Jurkat, Clone E6-1 (cell line): ENCODE data around the gene TMEM18.

Experiments used
- DNase-seq: peaks from one replicate; pipeline ENCODE4 v3.0.0-alpha.2; 2011; ENCODE audit warnings: low read depth, low spot score
- H3K4me3 ChIP-seq: 2 replicates; pipeline ENCODE4 v1.5.1; 2011; ENCODE audit warnings: mild to moderate bottlenecking, low read length, control low read depth, moderate library complexity

TMEM18 gene

DNA sequence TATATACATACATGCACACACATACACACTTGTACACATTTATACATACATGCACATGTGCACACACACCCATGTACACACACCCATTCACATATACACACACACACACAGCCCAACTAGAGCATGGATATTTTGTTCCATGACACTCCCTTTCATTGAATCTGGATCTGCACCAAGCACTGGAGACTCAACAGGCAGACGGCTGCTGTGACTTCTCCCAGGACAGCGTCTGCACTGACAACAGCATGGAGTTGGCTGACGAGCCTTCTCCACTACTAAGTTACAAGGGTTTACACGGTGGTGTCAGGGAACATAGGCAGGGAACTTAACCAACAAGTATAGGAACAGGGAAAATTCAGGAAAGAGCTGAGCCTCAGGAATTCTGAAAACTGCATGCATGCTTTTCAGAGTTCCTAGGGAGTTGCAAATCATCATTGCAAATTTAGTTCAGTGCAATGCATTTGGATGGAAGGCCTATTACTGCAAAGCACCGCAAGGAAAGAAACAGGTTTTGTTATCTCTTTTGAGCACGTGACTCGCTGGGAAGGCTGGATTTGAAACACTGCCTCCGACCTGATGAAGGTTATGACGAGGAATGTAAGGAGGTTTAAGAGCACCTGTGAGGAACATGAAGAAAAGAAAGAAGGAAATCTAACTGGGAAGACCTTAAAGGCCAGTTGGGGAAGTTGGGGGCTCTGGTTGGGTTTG is 35.9 kb downstream of the TMEM18 start:
- DNase-seq = no peak
- H3K4me3 ChIP-seq = no peak overlapping the region

DNA sequence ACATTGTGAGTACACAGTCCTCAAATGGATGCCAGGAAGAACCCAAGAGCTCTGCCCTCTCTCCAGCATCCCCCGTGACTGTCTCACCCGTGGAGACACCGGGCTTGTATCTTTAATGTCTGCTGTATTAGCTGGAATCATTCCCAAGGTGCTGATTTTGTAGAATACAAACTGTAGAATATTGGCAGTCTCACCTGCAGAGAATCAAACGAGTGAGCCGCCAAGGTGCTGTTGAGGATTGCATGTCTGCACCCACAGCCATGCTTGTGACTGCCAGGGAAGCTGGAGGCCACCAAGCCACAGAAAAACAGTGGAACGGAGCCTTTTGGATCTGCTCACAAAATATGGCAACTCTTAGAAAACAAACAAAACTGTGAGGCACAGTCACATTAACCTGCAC is 37.5 kb downstream of the TMEM18 start:
- no peak for DNase-seq
- H3K4me3 ChIP-seq = no peak overlapping the region

DNA sequence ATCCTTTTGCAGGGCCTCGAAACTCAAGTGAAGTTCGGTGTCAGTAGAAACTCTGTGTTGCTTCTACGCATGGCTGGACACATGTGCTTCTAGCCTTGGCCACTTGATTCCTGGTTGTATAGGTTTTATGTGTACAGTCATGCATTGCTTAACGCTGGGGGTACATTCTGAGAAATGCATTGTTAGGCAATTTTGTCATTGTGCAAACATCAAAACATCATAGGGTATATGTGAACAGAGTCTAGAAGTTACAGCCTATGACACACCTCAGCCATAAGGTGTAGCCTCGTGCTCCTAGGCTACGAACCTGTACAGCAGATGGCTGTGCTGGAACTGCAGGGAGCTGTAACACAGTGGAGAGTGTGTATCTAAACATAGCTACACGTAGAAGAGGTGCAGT is 39.4 kb downstream of the TMEM18 start:
- H3K4me3 ChIP-seq = no peak overlapping the region
- no peak for DNase-seq

DNA sequence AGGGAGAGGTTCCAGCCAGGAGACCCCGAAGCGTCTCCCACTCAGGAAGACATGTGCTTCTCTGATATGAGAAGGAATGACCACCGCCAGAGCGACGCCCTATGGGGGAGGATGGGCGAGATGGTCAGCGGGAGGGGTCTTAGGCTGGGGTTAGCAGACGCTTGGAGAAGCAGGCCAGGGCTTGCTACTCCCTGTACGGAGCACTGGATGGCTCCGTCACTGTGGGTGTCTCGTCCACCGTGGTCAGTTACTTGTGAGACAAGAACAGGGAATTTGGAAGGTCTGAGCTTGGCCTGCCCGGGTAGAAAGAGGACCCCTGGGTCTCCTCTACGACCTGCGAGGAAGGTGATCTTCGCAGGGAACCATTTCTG is 39.8 kb downstream of the TMEM18 start:
- H3K4me3 ChIP-seq = no peak overlapping the region
- no peak for DNase-seq

DNA sequence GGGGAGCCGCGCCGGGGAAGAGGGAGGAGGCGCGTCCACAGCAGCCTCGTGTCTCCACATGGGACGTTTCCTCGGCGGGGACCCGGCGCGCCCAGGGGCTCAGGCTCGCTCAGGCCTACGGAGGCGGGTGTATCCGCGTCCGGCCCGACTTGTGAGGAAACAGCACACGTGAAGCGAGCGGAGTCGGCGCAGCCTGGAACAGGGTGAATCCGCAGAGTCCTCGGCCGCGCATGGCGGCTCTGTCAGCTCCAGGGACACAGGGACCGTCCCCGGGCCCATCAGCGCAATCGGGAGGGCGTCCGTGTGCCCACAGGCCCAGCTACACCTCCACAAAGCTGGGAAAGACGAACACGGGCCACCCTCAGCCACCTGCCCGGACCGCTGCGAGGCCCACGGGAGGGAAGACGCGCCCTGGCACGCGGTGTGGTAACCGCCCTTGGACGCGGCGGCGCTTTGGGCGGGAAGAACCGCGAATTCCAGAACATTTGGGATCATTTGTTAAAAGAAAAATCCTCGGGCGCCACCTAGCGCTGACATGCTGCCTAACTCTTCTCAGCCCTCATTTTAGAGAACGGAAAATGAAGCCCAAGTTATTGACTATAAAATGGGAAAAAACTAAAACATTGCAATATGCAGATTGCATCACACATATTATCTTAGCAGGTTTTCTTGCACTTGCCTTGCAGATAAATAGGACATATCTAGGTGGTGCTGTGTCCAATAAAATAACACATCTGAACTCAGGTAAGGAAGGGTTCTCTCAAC is 40.4 kb downstream of the TMEM18 start:
- H3K4me3 ChIP-seq = no peak overlapping the region
- peak; percentile 41 for DNase-seq

DNA sequence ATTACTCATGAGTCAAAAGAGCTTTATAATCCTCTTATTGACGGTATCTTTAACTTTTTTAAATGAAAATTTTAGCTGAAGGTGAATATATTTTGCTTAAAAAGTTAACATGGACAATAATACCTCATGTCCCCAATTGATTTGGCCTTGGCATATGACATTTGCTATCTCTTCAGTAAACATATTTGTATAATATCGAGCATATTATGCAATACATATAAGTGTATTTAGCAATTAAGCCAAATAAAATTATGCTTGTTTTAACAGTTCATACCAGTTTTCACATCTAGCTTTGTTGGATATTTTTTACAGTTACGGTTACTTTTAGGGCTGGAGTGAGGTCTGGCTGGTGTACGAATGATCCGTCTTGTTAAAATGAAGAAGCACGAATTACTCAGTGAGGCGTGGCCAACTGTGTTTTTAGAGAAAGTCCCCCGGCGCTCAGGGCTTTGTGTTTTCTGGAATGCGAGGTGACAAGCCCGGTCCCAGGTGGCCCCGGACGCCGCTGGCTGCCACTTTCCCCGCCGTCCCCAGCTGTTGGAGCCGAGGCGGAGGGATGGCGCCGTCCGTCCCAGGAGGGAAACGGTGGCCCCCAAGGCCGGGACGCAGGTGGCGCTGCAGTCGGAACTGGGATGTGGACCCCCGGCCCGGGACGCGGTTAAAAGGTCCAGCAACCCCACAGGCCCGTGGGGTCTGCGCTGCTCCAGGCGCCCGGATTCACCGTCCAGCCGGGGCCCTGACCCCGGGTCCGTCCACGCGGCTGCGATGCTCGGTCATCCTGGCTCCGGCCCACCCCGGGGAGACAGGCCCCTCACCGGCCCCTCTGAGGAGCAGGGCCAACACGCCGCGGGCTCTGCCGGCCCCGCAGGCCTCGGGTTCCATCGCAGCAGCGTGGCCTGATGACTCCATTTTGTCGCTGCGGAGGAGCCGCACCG is 41.3 kb downstream of the TMEM18 start:
- no peak overlapping the region for H3K4me3 ChIP-seq
- no peak for DNase-seq

DNA sequence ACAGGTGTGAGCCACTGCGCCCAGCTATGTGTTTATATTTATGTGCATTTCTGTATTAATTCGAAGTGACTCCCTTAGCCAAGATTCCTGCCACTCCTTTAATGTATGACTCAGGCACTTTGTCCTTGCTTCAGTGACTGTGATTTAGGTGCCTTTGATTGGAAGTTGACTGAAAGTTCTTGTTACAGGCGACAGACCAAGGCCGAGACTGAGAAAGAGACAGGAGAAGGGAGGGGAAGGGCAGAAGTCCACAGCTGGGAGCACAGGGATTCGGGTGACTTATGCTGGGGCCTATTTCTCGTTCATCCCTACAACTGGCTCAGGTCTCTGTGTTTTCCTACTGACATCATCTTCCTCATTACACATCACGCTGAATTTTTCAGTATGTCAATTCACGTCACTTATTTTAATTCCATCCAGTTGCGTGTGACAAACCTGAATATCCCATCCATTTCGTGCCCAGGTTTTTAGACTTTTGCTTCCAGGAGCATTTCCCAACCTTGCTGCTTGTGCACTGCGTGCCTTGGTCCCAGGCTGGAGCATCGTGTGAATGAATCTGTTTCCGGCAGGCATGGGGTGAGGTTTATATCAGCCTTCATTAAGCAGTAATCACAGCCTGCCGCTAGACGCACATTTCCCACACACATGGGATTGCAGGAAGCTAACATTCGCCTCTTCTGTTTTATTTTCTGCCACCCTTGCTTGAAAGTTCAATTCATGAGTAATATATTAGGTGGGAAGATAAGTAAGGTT is 42.4 kb downstream of the TMEM18 start:
- DNase-seq = no peak

DNA sequence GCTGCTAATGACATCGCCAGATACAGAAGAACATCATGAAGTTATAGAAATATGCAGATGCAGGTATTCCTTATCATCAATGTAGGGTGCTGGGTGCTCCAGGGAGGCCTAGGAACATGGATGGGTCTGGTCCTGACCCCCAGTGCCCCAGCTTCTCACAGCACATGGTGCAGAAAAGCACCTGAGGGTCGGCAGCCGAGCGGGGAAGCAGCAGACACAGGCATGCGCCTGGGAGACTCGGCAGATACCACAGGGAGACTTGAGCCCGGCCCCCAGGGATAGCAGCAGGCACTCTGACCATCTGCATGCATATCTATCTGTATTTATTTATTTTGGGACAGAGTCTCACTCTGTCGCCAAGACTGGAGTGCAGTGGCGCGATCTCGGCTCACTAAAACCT is 43.2 kb downstream of the TMEM18 start:
- no peak overlapping the region for H3K4me3 ChIP-seq

More for the DNA sequence above, 42.4 kb downstream of the TMEM18 start:
- no peak overlapping the region for H3K4me3 ChIP-seq

DNA sequence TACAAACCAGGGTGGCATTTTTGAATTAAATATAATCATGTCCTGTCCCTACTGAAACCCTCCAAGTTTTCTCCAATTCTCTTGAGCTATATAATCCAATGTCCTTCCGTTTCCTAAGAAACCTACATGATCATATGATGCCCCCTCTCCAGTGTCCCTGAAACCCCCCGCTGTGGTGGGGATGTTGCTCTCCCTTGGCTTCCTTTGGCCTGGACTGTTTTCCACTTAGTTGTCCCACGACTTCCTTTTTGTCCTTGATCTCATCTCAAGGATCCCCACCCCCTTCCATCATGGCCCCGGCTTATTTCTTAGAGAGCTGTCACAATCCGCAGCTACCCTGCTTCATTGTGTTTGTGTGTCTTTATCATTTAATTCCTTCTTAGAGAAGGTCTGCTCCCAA is 43.8 kb downstream of the TMEM18 start:
- no peak overlapping the region for H3K4me3 ChIP-seq
- no peak for DNase-seq

More for the DNA sequence above, 43.2 kb downstream of the TMEM18 start:
- no peak for DNase-seq

DNA sequence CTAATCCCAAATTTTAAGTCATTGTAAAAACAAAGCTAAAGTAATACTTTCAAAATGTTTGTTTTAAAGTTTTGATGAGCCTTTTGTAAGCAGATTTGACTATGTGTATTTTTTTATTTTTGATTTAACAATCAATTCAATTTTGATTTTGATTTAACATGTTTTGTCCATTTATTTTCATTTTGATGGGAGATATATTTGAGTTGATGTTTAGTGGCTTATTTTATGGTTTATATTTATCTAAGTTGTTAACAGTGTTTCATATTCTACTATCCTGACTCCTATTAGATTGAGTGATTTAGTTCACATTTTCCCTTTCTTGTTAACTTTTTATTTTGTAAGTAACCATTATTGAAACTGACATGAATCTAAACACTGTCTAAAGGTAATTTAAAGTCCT is 44.7 kb downstream of the TMEM18 start:
- no peak for DNase-seq
- H3K4me3 ChIP-seq = no peak overlapping the region

DNA sequence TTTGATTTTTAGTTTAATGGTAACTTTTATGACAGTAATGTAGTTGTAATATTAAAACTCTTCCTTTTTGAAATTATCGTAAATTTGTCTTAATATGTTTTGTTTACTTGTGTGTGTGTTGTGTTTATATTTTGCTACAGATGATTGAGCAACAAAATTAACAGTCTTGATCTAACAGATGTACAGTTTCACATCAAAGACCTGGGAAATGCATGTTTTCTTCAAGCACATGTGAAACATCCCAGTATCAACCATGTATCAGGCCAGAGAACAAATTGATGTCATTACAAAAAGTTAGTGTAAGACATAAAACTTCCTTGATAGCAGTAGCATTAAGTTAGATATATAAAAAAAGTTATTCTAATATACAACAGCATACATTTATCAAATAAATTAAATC is 45.5 kb downstream of the TMEM18 start:
- DNase-seq = no peak

DNA sequence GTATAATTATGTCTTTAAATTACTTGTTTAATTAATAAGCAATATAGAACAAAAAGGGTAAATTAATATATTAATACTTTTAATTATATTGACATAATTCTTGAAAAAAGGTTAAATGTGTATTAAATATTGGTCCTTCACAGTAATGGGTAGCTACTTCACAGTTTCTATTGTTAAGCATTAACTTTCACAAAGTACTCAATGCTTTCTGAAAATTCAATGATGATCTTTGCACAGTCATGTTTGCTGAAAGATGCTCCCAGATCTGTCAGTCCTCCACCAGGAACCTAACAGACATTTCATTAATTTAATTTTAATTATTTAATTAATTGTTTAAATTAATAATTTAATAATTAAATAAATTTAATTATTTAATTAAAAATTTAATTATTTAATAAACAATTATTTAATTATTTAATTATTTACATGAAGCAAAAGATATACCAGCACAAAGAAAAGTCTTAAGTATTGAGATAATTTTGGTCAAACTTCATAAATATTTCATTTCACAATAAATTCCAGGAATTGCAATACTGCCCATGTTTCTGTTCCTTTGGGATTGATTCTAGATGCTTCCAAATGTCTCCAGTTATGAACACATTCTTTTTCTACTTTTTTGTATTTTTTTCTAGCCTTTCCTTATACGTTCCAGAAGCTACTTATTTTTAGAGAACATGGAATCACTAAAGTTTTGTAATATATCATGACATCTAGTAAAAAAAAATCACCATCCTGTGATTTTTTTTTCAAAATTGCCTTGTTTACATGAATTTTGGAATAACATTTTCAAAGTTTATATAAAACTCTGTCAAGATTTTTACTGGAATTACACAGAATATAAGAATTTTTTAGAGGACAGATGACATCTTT is 46.5 kb downstream of the TMEM18 start:
- DNase-seq = no peak

More for the DNA sequence above, 45.5 kb downstream of the TMEM18 start:
- H3K4me3 ChIP-seq = no peak overlapping the region

DNA sequence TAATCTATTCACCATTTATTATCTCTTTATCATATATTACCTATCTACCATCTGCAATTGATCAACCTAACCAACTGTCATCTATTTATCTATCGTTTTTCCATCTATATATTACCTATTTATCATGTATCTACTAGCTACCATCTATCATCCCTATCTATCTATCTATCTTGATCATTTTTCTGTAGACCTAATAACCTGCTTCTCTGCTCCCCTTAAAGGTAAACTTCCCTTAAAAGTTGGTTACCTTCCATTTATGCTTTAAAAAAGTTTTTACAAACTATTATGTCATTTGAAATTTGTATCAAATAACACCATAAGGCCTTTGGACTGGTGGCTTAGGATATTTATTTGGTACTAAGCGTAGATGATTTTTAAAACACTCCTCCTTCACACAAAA is 47.2 kb downstream of the TMEM18 start:
- no peak for DNase-seq
- no peak overlapping the region for H3K4me3 ChIP-seq

More for the DNA sequence above, 46.5 kb downstream of the TMEM18 start:
- no peak overlapping the region for H3K4me3 ChIP-seq

DNA sequence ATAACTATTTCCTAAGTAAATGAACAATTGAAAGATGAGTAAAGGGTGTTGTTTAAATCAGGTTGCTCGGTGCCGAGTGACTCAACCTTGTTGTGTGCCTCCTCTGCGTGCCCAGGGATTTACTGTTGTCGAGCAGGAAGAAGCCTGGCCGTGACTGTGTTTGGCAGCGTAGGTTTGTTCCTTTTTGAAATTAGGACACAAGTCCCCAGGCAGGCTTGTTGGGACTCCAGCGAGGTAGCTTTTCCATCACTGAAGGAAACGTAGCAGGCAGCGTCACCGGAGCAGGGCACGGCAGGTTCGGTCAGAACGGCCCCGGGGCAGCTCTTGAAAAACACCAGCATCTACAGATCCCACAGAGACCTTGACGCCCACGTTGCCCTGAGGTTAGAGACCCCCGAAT is 48.6 kb downstream of the TMEM18 start:
- no peak overlapping the region for H3K4me3 ChIP-seq
- no peak for DNase-seq

DNA sequence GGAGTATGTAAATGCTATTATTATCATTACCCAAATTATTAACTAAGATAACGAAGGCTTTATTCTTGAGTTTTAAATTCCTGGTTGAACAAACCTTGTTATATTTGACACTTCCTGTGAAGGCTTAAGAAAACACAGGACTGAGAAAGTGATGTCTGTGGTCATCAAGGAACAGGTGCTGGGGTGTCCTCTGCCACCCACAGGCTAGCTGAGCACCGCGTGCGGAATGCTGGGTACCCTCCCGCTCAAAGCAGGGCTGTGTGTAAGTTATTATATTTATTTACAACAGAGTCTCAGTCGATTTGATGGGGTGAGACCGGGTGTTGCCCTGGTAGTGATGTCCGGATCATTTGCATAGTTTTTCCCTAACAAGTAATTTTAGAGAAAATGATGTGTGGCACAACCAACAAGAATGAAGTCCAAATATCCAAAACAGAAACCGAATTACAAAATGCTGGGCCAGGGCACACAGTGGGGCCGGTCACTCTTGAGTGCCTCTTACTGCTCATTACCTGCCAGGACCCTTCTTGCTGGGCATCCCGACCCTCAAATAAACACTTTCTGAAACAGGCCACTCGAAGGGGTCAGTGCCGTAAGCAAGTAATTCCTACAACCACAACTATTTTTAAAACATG is 49.2 kb downstream of the TMEM18 start:
- no peak overlapping the region for H3K4me3 ChIP-seq

DNA sequence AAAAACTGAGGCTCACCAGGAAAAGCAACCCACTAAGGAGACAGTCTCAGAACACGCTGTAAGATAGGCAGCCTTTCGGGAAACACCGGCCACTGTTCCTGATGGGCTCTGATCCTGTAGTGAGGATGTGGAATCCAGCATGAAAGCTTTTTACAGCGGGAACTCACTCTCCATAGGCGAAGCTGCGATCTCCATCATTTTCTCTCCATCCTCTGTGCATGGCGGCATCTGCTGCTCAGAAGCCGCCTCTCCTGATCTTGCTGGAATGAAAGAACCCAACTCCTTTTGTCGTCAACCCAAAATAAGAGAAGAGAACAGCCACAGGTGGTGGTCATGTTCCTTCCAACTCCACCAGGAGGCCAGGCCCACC is 49.9 kb downstream of the TMEM18 start:
- no peak for DNase-seq
- H3K4me3 ChIP-seq = no peak overlapping the region

More for the DNA sequence above, 49.2 kb downstream of the TMEM18 start:
- no peak for DNase-seq

DNA sequence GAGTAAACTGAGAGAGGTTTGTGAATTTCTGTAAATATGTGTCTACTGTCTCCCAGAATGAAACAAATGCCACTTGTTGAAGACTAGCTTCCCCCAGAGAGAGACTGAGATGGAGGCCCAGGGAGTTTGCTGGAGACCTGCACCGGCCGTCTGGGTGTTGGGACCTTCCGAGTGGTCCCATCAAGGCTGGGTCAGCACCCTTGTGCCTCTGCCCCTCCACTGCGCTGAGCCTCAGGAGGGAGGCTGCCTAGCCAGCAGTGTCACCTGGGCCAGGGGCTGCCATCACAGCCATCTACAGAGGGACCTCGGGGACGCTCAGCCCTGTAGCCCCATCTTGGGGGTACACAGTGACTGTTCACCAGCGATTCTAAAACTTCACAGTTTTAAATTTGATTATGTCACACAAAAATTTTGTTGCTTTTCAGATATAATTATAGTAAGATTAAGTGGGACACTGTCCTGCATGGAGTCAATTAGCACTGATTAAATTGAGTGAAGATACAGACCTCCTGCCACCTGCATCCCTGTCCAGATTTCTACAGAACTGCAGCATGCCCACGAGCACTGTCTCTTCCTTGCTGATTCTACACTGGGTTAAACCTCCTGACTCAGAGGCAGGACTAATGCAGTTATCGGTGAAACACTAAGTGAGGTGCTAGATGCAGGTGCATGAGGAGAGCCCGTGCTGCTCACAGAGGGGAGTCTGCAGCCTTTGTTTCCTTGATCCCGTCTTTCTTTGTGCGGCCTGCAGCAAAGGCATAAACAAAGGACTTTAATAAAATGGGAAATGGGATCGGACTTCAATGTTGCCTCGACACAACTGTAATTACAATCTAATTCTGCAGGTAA is 50.5 kb downstream of the TMEM18 start:
- H3K4me3 ChIP-seq = no peak overlapping the region
- no peak for DNase-seq
